HPDE6-E6E7 (cell line): ENCODE data around the gene GNS.

Source experiments
- DNase-seq: peaks from one replicate; pipeline ENCODE4 v3.0.0; 2011; ENCODE audit warnings: missing footprints; ENCODE audit errors: extremely low spot score

GNS gene

DNA sequence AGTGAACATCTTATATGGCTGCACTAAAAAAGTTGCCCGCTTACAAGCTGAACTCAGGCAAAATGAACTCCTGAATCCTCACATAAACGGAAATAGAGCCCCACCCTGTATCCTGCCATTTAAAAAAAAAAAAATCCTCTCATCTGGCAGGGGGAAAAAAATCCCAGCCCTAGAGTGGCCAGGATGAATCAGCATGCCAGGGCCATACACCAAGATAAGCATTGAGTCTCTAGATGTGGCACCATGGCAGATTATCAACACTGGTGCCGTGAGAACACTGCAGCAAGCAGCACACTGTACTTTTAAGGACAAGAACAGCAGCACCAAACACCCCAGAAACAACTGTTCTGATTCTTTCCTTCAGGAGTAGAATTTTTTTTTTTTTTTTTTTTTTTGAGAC is 83.4 kb downstream of the GNS start:
- no peak for DNase-seq

DNA sequence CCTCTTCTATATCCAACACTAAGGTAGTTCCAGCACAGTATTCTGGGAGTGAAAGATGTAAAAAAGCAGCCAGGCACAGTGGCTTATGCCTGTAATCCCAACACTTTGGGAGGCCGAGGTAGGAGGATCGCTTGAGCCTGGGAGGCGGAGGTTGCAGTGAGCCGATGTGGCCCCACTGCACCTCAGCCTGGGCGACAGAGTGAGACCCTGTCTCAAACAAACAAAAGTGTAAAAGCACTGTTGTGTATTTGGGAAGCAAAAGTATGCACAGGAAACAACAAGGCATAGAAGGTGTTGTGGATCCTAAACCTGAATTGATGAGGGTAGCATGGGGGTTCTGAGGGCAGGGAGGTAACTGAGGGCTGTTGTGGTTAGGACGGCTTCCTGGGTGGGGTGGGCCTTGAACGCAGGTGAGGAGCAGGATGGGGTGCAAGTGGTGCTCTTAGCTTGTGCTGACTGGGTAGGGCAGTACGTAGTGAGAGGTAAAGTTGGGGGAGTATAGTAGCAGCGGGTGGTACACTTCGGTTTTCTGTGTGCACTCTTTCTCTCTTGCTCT is 84.8 kb downstream of the GNS start:
- DNase-seq = no peak

DNA sequence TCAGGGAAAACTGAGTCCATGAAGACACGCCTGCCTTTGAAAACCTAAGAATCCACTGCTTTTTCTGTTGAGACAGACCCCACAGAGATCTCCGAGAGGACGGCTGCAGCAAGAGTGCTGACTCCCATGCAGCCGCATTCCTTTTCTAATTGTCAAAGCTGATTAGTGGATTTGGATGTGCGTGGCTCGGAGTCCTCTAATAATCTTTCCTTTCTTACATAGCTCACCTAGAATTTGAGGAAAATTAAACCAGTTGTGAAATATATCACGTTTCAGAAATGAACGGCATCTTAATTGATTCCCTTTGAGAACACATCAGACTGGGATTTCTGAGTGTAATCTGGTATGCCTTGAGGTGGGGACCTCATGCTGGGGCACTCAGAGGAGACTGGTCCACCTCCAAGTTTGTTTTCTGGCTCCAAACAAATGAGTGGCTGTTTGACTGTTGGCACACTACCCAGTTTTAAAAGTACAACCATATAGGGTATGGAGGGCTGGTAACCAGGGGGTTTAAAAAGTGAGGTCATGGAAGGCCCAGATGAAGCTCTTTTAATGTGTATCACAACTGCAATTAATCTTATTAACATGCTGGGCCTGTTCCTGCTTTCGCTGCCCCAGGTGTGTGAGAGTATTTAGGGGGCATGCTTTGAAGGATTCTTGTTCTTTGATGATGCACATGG is 85.6 kb downstream of the GNS start:
- no peak for DNase-seq

DNA sequence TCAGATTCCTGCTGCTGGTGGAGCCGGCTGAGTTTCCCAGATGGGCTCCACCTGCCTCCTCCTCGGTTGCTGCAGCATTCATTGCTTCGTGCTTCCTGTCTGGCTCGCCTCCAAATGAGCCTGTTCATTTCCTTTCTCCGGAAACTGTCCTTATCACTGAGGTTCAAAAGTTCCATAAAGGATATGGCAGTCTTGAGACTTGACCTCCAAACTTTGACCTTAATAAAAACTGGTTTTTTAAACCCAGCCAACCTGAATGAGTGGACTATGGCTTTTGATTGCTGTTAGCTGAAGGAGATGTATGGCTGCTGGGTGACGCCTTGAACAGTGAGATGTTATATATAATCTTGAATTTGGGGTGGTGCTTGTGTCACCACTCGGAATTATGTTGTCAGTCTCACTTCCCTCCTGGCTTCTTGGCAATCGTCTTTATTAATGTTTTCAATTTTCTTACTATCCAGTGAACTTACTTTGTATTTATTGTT is 86.2 kb downstream of the GNS start:
- no peak for DNase-seq

DNA sequence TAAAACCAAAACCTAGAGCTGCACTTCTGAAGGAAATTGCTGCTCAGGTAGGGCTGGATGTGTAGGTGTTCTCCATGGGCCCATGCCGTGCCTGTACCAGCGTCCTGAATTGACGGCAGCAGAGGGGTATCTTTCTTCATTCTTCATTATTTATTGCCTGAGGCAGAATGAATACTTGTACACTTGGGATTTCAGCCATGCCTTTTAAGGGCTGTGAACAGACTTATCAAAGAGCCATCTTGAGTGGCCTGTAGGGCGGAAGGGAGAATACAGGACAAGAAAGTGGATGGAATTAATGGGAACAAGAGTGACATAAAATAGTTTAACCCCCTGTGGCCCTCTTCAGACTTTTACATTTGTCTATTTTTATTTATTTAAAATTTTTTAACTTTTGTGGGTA is 87.5 kb downstream of the GNS start:
- no peak for DNase-seq

DNA sequence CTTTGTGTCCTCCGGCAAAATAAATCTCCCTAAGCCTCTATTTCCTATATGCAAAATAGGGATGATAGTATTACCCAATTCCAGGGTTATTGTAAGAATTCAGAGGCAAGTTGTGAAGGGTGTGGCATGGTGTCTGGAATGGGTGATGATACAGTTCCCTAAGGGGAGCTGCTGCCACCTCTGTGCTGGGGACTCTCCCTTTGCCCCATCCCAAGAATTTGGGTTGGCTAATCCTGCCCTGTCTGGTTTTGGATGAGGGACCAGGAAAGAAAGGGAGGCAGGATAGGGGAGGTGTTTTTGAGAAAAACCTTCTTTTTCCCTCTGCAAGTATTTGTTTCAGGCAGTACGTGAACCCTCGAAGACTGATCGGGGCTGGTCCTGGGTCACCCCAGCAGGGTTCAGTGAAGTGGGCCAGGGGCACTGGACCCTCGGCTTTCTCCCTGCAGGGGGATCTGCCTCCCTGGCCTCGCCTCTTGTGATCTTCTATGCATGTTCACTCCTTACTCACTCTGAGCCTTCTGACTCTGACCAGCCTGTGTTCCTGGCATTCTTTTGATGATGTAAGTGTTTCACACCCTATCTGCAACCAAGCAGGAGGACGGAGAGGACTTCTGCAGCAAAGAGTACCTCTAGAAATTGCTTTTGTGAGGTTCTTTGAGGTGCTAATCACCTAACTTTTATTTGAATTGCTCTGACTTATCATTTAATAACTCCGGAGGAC is 88.1 kb downstream of the GNS start:
- DNase-seq = peak; percentile 52

DNA sequence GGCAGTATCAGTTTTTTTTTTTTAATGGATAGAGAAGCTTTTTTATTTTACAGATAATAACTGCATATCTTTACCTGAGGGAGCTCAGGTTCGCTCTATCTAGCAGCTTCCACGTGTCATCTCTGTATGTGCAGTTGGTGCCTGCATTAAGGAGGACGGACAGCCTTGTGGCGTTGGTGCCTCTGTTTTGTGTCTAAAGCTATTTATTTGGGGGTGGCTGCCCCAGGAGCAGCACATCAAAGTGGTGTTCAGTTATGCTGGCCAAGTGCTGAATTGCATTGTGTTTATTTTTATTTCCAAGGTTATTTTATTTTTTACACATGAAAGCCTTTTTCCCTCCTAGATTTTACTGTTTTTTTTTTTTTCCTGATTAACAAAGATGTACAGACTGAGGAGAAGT is 89.2 kb downstream of the GNS start:
- no peak for DNase-seq

DNA sequence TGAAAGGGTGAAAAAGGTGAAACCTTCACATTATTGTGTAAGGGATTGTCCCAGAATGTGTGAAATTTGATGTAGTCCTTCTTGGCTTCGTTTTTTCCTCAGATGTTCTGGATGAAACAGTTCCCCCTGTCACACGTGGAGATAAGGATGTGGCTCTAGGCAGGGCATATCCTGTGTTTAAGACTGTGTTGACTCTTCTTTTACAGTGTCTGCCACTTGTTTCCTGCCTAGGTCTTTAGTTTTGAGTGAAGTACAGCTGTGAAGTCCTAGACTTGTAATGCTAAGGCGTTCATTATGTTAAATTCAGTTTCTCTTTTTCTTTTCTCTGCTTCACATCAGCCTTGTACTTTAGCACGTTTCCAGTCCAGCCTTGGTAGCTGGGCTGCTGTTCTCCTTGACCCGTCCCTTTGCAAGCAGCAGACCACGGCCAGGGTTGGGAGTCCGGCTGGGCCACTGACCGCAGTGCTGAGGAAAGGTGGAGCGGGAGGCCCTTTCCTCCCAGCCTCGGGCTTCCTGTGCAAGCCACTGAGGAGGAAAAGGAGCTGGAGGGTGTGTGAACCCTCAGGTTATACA is 89.8 kb downstream of the GNS start:
- DNase-seq = no peak

DNA sequence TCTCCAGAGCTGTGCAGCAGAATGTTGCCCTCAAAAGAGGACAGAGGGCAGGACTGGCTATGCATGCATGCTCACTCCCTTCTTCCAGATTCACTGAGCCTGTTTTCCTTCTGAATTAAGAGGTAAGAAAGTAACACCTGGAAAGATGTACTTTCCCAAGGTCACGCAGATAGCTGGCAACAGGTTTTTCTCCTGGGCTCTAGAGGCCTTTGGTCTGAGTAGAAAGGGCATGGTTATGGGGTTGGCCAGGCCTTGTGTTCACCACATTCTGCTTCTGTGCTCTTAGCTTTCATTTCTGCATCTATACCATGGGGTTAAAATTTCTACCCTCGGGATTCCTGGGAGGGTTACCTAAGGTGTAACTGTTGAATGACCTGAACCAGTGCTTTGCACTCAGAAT is 91.4 kb downstream of the GNS start:
- no peak for DNase-seq

DNA sequence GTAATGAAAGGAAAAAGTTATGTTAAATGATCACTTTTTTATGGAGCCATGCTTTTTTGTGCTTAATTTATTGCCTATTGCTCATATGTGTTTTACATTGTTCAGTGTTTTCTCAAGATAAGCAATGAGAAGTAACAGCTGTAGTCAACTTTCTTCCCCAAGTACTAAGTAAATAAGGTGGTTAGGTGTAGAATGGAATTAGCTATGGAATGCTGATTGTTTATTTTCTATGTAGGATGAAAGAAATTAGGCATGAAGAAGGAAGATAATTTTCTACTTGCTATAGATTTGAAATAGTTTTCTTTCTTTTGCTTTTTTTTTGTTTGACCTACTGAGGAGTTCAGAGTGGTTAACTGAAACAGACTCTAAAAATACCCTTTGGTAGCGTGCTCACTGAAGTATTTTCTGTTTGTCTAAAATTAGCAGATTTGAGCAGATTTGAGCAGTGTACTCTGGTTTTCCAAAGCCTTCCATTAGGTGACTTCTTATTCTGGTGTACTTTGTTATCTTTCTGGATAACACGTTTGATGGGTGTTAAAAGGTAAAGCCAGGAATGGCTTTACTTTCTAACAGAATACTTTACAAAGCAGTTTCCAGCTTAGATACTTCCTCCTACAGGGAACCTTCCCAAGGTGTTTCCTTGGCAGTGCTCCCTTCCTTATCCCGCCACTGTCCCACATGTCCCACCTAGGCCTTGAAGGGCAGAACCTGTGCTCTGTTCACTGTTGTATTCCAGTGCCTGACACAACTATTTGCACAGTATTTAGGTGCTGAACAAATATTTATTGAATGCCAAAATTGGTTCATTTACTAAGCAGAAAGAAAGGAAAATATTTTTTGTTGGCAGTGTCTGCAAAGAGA is 92.9 kb downstream of the GNS start:
- DNase-seq = no peak

DNA sequence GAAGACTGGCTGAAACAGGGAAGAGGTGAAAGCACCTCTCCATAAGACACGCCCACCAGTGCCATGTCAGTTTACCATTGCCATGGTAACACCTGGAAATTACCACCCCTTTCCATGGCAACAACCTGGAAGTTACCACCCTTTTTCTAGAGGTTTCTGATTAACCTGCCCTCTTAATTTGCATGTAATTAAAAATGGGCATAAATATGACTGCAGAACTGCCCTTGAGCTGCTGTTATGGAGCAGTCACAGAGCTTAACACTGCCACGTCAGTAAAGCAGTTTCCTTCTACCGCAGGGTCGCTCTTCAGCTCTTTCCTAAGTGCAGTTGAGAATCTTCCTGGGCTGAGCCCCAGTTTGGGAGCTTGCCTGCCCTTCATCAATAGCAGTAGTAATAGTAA is 93.7 kb downstream of the GNS start:
- no peak for DNase-seq
